AG04449 (cell line): ENCODE measurements around the gene GAL3ST3.
A peak's percentile ranks its signal among the peaks of the same experiment; 100 is the strongest.

Experiments used
- CTCF ChIA-PET: fragments of 350-600 bp; formaldehyde crosslinking; extraction: SDS; loops from one replicate; lab custom pipeline; 2021; ENCODE audit warnings: antibody characterized with exemption; lab: Yijun Ruan, JAX
- POLR2A ChIA-PET: fragments of 400-600, 350-600 bp; formaldehyde crosslinking; extraction: SDS; loops from one replicate; lab custom pipeline; 2020; ENCODE audit warnings: antibody characterized with exemption, inconsistent platforms; lab: Yijun Ruan, JAX
- DNase-seq: peaks from one replicate; pipeline ENCODE4 v3.0.0-alpha.2; 2010; ENCODE audit warnings: low read depth, low spot score
- H3K4me3 ChIP-seq: 2 replicates; pipeline ENCODE4 v1.5.1; 2011; ENCODE audit warnings: low read depth, mild to moderate bottlenecking, control low read depth, low read length
- CTCF ChIP-seq: IDR thresholded peaks from one replicate; pipeline ENCODE4 v1.5.1; 2011; ENCODE audit warnings: mild to moderate bottlenecking, moderate library complexity, low read length, control low read depth, inconsistent platforms; ENCODE audit not compliant: insufficient read depth; ENCODE audit errors: missing control alignments

The GAL3ST3 gene

GRCh38 chr11:66051371-66051765 is 2.4 kb upstream of the GAL3ST3 start:
- CTCF ChIA-PET = interaction anchor here (1.5 to 12.6 kb wide), 7 partner anchors 7 to 163 kb away, joined by 4 to 345 read pairs (median 9); partner anchors contain the start of genes CATSPER1 and FIBP

GRCh38 chr11:66050581-66051231 is 1.7 kb upstream of the GAL3ST3 start:
- no peak for DNase-seq
- no peak overlapping the region for H3K4me3 ChIP-seq
- no peak for TF ChIP-seq CTCF
- ChIA-PET POLR2A (interaction anchor here (0.6 kb wide), 1 partner anchor 387 kb away, joined by 3 read pairs; no protein-coding TSS in a partner anchor), CTCF (interaction anchor here (1.8 to 12.6 kb wide), 6 partner anchors 6 to 28 kb away, joined by 4 to 345 read pairs (median 16); partner anchors contain the start of gene CATSPER1)

More at GRCh38 chr11:66051371-66051765, 2.4 kb upstream of the GAL3ST3 start:
- peak overlapping the region; percentile 95 for H3K4me3 ChIP-seq
- POLR2A ChIA-PET = interaction anchor here (1.0 to 1.7 kb wide), 3 partner anchors 11 to 20 kb away, joined by 3 to 6 read pairs (median 4); no protein-coding TSS in a partner anchor
- TF ChIP-seq CTCF = no peak
- DNase-seq = no peak

- CTCF ChIA-PET = interaction anchor here (1.1 to 8.5 kb wide), 6 partner anchors 12 to 162 kb away, joined by 3 to 118 read pairs (median 66); partner anchors contain the start of genes CATSPER1, FIBP and PACS1
- no peak for DNase-seq
- no peak overlapping the region for H3K4me3 ChIP-seq
- no peak for TF ChIP-seq CTCF
- POLR2A ChIA-PET = no interaction called here
These were observed 1.2 kb downstream of the GAL3ST3 start for GRCh38 chr11:66047541-66048365.

GRCh38 chr11:66046901-66047300 is 2.1 kb downstream of the GAL3ST3 start:
- ChIA-PET POLR2A (no interaction called here), CTCF (interaction anchor here (1.6 to 8.5 kb wide), 6 partner anchors 11 to 327 kb away, joined by 3 to 118 read pairs (median 66); partner anchors contain the start of genes CATSPER1, FIBP, PACS1 and RNASEH2C)
- H3K4me3 ChIP-seq = no peak overlapping the region
- DNase-seq = no peak
- TF ChIP-seq CTCF = no peak

GRCh38 chr11:66045177-66045639 is 3.8 kb downstream of the GAL3ST3 start:
- ChIA-PET CTCF (interaction anchor here (0.5 to 8.5 kb wide), 38 partner anchors 9 to 340 kb away, joined by 3 to 118 read pairs (median 4); partner anchors contain the start of genes CATSPER1, FIBP, KAT5 and PACS1), POLR2A (interaction anchor here (0.8 kb wide), 1 partner anchor 129 kb away, joined by 3 read pairs; no protein-coding TSS in a partner anchor)
- TF ChIP-seq CTCF = peak; percentile 93
- no peak overlapping the region for H3K4me3 ChIP-seq
- DNase-seq = no peak
